PC-9 (cell line): Measurements from ENCODE around the gene PHF20. TPM values are rescaled to one million over a fixed set of nuclear protein-coding genes. Genes with fewer than 3 reads are reported as not detected.
"Not testable (repeated sequence)": the region's sequence is repeated elsewhere in the genome, so short reads cannot be mapped to it uniquely, and the experiment has no call there.

ENCODE experiments used
- BruUV-seq: library from RNA; stranded (reverse); fragments of 400-500 nt; replicated peaks from 2 replicates; lab custom pipeline; 2021; lab: Mats Ljungman, UMichigan
- CTCF ChIA-PET: fragments of 300-600 bp; sonication (Branson Sonifier 250); formaldehyde crosslinking; loops from one replicate; lab custom pipeline; 2022; ENCODE audit warnings: antibody characterized with exemption; lab: Charles Lee
- POLR2A ChIA-PET: fragments of 300-600 bp; sonication (Branson Sonifier 250); formaldehyde crosslinking; loops from one replicate; lab custom pipeline; 2022; ENCODE audit warnings: antibody characterized with exemption; ENCODE audit not compliant: unreplicated experiment; lab: Charles Lee
- DNase-seq, 2 experiments: peaks; one replicate each; pipeline versions ENCODE4 v3.0.0 to v3.0.0-alpha.2; 2015 to 2022; ENCODE audit warnings: mixed read lengths in 1 of 2
- H2AFZ ChIP-seq: fragments of 200-600 bp; sonication (generic); 2 replicates; pipeline ENCODE4 v1.8.1; 2017; ENCODE audit warnings: antibody characterized with exemption
- H3F3A ChIP-seq: fragments of 200-600 bp; sonication (generic); 2 replicates; pipeline ENCODE4 v1.8.1; 2017; ENCODE audit warnings: antibody characterized with exemption, mild to moderate bottlenecking, low read depth; ENCODE audit not compliant: insufficient read depth
- H3K27ac ChIP-seq: fragments of 200-600 bp; sonication (generic); 2 replicates; pipeline ENCODE4 v1.6.1; 2016; ENCODE audit warnings: mixed run types
- H3K27me3 ChIP-seq: fragments of 200-600 bp; sonication (generic); 2 replicates; pipeline ENCODE4 v1.6.1; 2016; ENCODE audit warnings: low read depth, mixed run types; ENCODE audit not compliant: insufficient read depth
- H3K36me3 ChIP-seq: fragments of 200-600 bp; sonication (generic); 2 replicates; pipeline ENCODE4 v1.6.1; 2016; ENCODE audit warnings: low read depth, mixed run types
- H3K4me1 ChIP-seq: fragments of 200-600 bp; sonication (generic); replicated peaks from 2 replicates; pipeline ENCODE4 v1.6.1; 2016; ENCODE audit warnings: mixed run types; ENCODE audit not compliant: insufficient read depth
- H3K4me2 ChIP-seq: fragments of 200-600 bp; sonication (generic); 2 replicates; pipeline ENCODE4 v1.6.1; 2017; ENCODE audit warnings: mixed run types
- H3K4me3 ChIP-seq: fragments of 200-600 bp; sonication (generic); 2 replicates; pipeline ENCODE4 v1.6.1; 2016; ENCODE audit warnings: mixed run types
- H3K79me2 ChIP-seq: fragments of 200-600 bp; sonication (generic); 2 replicates; pipeline ENCODE4 v1.6.1; 2017; ENCODE audit warnings: low read depth, mixed run types
- H3K9me2 ChIP-seq: fragments of 200-600 bp; sonication (generic); 2 replicates; pipeline ENCODE4 v1.8.1; 2017; ENCODE audit warnings: mild to moderate bottlenecking; ENCODE audit not compliant: insufficient read depth
- H3K9me3 ChIP-seq: fragments of 200-600 bp; sonication (generic); 2 replicates; pipeline ENCODE4 v1.8.1; 2016; ENCODE audit warnings: low read depth; ENCODE audit not compliant: insufficient read depth
- H4K20me1 ChIP-seq: fragments of 200-600 bp; sonication (generic); 2 replicates; pipeline ENCODE4 v1.8.1; 2017; ENCODE audit not compliant: insufficient read depth
- EZH2 ChIP-seq: fragments of 200-600 bp; sonication (generic); IDR thresholded peaks from 2 replicates; pipeline ENCODE4 v1.8.0; 2017; ENCODE audit warnings: antibody characterized with exemption, low read depth
- intact Hi-C: fragments of 100-400 bp; cut with micrococcal nuclease; formaldehyde crosslinking; loops from one replicate; pipeline ENCODE4 v1.10.0; 2022; ENCODE audit not compliant: unreplicated experiment
- total RNA-seq: library from RNA; stranded (reverse); gene quantifications from 2 replicates; pipeline ENCODE4 v1.2.3, GENCODE V29; 2021
- TF ChIP-seq, protein P1 (sequence below): fragments of 200-600 bp; sonication (generic); conservative IDR thresholded peaks from 2 replicates; pipeline ENCODE4 v1.6.1; 2017; ENCODE audit warnings: mixed run types, antibody characterized with exemption, mild to moderate bottlenecking, moderate library complexity

The PHF20 gene
- total RNA-seq, 1 experiment from 2014 or later = 59.8 TPM

DNA sequence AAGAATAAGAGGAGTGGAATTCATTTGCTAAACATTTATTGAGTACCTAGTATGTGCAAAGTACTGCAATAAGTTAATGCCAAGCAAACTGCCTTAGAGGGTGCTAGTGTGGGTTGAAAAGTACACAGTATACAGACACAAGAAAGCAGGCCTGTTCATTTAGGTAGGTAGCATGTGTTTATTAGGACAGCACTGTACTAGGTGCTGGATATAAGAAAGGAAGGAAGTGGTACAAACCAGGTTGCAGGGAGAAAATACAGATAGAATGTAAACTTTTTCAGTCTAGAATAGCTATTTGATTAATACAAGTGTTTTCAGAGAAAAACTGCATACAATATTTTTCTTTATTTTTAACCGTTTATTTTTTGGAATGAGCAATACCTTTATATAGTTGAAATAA is 68.1 kb downstream of the PHF20 start:
- intact Hi-C loops = no loop called here
- H3K4me3 ChIP-seq = no peak overlapping the region
- H3K27me3 ChIP-seq = no peaks in the 10 kb centered on the region
- BruUV-seq = no TSS peak
- no peak overlapping the region for H2AFZ ChIP-seq
- POLR2A ChIA-PET = interaction anchor here (0.6 kb wide), 1 partner anchor 12 kb away, joined by 3 read pairs; no protein-coding TSS in a partner anchor
- H3K9me3 ChIP-seq = 0 out of 2 replicates have a peak, but pooled peaks cover 8% of the 10 kb centered on the region
- H3F3A ChIP-seq = no peaks in the 10 kb centered on the region
- peaks cover 7% of the 10 kb centered on the region; the same call in 1 of the 2 replicates for H3K36me3 ChIP-seq
- H3K9me2 ChIP-seq = no peaks in the 10 kb centered on the region
- no peaks in the 10 kb centered on the region for H3K79me2 ChIP-seq
- H3K4me1 ChIP-seq = no peaks in the 10 kb centered on the region
- DNase-seq = no peak
- TF ChIP-seq, protein P1, sequence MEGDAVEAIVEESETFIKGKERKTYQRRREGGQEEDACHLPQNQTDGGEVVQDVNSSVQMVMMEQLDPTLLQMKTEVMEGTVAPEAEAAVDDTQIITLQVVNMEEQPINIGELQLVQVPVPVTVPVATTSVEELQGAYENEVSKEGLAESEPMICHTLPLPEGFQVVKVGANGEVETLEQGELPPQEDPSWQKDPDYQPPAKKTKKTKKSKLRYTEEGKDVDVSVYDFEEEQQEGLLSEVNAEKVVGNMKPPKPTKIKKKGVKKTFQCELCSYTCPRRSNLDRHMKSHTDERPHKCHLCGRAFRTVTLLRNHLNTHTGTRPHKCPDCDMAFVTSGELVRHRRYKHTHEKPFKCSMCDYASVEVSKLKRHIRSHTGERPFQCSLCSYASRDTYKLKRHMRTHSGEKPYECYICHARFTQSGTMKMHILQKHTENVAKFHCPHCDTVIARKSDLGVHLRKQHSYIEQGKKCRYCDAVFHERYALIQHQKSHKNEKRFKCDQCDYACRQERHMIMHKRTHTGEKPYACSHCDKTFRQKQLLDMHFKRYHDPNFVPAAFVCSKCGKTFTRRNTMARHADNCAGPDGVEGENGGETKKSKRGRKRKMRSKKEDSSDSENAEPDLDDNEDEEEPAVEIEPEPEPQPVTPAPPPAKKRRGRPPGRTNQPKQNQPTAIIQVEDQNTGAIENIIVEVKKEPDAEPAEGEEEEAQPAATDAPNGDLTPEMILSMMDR = no peak
- no peak for TF ChIP-seq EZH2
- CTCF ChIA-PET = no interaction called here
- H3K4me2 ChIP-seq = no peak overlapping the region
- no peaks in the 10 kb centered on the region for H4K20me1 ChIP-seq
- H3K27ac ChIP-seq = no peak overlapping the region

DNA sequence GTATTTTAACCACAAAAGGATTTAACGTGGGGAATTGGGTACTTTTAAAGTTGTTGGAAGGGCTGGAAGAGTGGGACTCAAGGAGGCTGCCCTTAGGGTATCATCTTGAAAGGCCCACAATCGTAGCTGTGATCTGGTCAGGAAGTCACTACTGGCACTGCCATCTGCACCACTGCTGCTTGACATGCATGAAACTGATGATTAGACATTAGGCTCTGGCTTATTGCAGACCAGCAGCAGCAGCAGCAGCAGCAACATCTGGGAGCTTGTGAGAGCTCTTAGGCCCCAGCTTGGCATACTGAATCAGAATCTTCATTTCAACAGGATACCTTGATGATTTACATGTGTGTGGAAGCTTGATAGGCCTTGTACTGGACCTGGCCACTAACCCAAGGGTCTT is 68.6 kb downstream of the PHF20 start:
- no peak overlapping the region for H3K4me3 ChIP-seq
- no peaks in the 10 kb centered on the region for H4K20me1 ChIP-seq
- H3K27ac ChIP-seq = no peak overlapping the region
- no peaks in the 10 kb centered on the region for H3F3A ChIP-seq
- no TSS peak for BruUV-seq
- peaks cover 7% of the 10 kb centered on the region; the same call in 1 of the 2 replicates for H3K36me3 ChIP-seq
- TF ChIP-seq EZH2 = no peak
- TF ChIP-seq, protein P1 = no peak
- no peak overlapping the region for H3K4me2 ChIP-seq
- no peaks in the 10 kb centered on the region for H3K27me3 ChIP-seq
- no peaks in the 10 kb centered on the region for H3K9me2 ChIP-seq
- 0 out of 2 replicates have a peak, but pooled peaks cover 8% of the 10 kb centered on the region for H3K9me3 ChIP-seq
- CTCF ChIA-PET = interaction anchor here (0.6 to 0.7 kb wide), 2 partner anchors 9 to 87 kb away, joined by 3 to 5 read pairs; no protein-coding TSS in a partner anchor
- POLR2A ChIA-PET = interaction anchor here (0.6 kb wide), 1 partner anchor 12 kb away, joined by 3 read pairs; no protein-coding TSS in a partner anchor
- intact Hi-C loops = no loop called here
- no peak overlapping the region for H2AFZ ChIP-seq
- no peaks in the 10 kb centered on the region for H3K79me2 ChIP-seq
- H3K4me1 ChIP-seq = no peaks in the 10 kb centered on the region
- no peak for DNase-seq

DNA sequence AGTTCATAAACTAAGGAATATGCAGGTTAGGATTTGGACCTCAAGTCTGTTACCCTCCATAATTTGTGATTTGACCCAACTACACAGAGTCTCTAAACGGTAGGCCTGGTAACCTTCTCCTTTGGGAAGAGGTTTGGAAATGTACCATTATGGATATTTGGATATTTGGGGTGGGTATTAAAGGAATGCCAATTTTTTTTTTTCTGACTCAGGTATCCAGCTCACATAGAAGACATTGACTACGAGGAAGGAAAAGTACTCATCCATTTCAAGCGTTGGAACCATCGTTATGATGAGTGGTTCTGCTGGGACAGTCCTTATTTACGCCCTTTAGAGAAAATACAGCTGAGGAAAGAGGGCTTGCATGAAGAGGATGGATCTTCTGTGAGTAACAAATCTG is 70.5 kb downstream of the PHF20 start:
- CTCF ChIA-PET = interaction anchor here (0.7 kb wide), 1 partner anchor 25 kb away, joined by 3 read pairs; no protein-coding TSS in a partner anchor
- H3K4me2 ChIP-seq = no peak overlapping the region
- TF ChIP-seq, protein P1 = no peak
- no peak for TF ChIP-seq EZH2
- peaks cover 7% of the 10 kb centered on the region; the same call in 1 of the 2 replicates for H3K36me3 ChIP-seq
- no peaks in the 10 kb centered on the region for H3K4me1 ChIP-seq
- H3K9me2 ChIP-seq = no peaks in the 10 kb centered on the region
- 0 out of 2 replicates have a peak, but pooled peaks cover 8% of the 10 kb centered on the region for H3K9me3 ChIP-seq
- BruUV-seq = no TSS peak
- H3K27me3 ChIP-seq = no peaks in the 10 kb centered on the region
- no peaks in the 10 kb centered on the region for H3K79me2 ChIP-seq
- no peak overlapping the region for H3K27ac ChIP-seq
- POLR2A ChIA-PET = no interaction called here
- no peak overlapping the region for H3K4me3 ChIP-seq
- H2AFZ ChIP-seq = no peak overlapping the region
- intact Hi-C loops = no loop called here
- 0 out of 2 replicates have a peak, but pooled peaks cover 4% of the 10 kb centered on the region for H3F3A ChIP-seq
- H4K20me1 ChIP-seq = no peaks in the 10 kb centered on the region
- DNase-seq = no peak

DNA sequence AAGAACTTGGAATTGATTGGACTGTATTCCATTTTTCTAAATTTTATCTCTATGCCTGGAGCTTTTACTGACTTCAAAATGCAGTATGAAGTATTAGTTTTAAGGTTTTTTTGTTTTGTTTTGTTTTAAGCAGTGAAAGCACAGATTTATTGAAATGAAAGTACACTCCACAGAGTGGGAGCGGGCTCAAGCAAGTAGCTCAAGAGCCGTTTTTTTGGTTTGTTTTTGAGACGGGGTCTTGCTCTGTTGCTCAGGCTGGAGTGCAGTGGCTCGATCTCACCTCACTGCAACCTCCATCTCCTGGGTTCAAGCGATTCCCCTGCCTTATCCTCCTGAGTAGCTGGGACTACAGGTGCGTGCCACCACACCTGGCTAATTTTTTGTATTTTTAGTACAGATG is 72.1 kb downstream of the PHF20 start:
- H3K36me3 ChIP-seq, H3K27me3 ChIP-seq, H4K20me1 ChIP-seq, H3K4me1 ChIP-seq, H2AFZ ChIP-seq, H3K9me3 ChIP-seq, POLR2A ChIA-PET, H3F3A ChIP-seq, H3K4me3 ChIP-seq, H3K79me2 ChIP-seq, intact Hi-C loops, H3K27ac ChIP-seq, H3K4me2 ChIP-seq, H3K9me2 ChIP-seq, DNase-seq, BruUV-seq: not testable (repeated sequence)
- CTCF ChIA-PET = interaction anchor here (0.6 kb wide), 1 partner anchor 32 kb away, joined by 3 read pairs; no protein-coding TSS in a partner anchor
